AG08396 (cell line): ENCODE results near the gene KRTAP3-3.
"Not testable (repeated sequence)": the region's sequence is repeated elsewhere in the genome, so short reads cannot be mapped to it uniquely, and the experiment has no call there.

Experiments used
- DNase-seq: peaks from one replicate; pipeline ENCODE4 v3.0.0; 2012; ENCODE audit warnings: low spot score, mixed read lengths

The KRTAP3-3 gene

DNA sequence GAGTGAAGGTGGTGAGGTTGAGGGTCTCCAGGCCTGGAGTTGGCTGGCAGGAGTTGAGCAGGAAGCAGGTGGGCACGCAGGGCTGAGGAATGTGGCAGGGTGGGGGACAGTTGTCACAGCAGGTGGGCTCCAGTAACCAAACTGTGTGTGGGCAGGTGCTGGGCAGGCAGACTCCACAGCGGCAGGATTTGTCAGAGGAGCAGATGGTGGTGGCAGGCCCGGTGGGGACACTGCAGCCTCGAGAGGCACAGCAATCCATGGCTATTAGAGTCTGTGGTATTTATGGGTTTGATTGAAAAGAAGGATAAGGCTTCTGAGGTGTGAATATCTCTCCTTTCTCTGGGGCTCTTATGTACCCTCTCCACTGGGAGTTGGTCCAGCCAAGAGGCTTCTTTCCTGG lies at the start of gene KRTAP3-3:
TSS of gene KRTAP3-3 (minus strand) at position 326 of the 400 bp plus-strand sequence. CDS start at position 259, 67 bp downstream.
- DNase-seq: no peak

GRCh38 chr17:41042953-41043352 lies 49.0 kb upstream of the KRTAP3-3 start:
- DNase-seq: no peak

GRCh38 chr17:41040783-41041571 lies 47.0 kb upstream of the KRTAP3-3 start, which contains the start of gene KRTAP1-1:
KRTAP1-1 (minus strand) TSS chr17:41041450; CDS start chr17:41041397, 53 bp downstream.
- DNase-seq: peak; percentile 49

DNA sequence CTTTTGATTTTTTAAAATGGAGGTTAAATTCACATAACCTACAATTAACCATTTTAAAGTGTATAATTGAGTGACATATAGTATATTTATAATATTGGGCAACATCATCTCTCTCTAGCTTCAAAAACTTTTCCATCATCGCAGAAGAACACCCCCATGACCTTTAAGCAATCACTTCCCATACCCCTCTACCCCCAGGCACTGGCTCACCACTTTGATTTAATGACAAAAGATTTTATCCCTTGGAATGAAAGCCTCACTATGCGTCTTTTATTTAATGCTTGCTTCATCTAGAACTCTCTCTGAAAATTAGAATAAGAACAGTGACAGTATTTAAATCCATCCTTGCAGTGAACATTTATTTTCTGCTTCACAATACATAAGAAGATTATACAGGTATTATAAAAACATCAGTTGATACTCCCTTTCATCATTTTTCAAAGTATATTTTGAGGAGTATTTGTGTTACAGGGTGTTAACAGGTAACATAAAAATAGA lies 43.9 kb upstream of the KRTAP3-3 start:
- no peak for DNase-seq

DNA sequence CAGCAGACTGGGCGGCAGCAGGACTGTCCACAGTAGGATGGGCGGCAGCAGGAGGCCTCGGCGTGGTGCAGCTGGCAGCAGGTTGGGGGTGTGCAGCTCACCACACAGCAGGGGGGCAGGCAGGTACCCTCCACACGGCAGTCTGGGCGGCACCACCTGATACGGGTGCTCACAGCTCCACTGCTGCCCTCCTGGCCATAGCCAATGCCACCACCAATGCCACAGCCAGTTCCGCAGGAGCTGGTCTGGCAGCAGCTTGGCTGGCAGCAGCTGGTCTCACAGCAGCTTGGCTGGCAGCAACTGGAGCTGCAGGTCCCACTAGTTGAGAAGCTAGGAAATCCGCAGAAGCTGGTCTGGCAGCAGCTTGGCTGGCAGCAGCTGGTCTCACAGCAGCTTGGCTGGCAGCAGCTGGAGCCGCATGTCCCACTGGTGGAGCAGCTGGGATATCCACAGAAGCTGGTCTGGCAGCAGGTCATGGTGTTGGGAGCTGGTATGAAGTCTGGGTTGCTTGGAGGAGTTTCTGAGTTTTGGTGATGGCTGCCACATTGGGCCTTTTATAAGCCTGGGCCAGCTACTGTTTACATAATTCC lies 40.5 kb upstream of the KRTAP3-3 start, which contains the start of gene KRTAP1-3:
TSS of gene KRTAP1-3 (minus strand) at position 529 of the 590 bp plus-strand sequence. CDS start at position 476, 53 bp downstream.
- not testable (repeated sequence) for DNase-seq

GRCh38 chr17:41029633-41030245 lies 35.8 kb upstream of the KRTAP3-3 start, which contains the start of gene KRTAP1-4:
KRTAP1-4 (minus strand) TSS chr17:41030195; CDS start chr17:41030078, 117 bp downstream.
- DNase-seq: no peak

DNA sequence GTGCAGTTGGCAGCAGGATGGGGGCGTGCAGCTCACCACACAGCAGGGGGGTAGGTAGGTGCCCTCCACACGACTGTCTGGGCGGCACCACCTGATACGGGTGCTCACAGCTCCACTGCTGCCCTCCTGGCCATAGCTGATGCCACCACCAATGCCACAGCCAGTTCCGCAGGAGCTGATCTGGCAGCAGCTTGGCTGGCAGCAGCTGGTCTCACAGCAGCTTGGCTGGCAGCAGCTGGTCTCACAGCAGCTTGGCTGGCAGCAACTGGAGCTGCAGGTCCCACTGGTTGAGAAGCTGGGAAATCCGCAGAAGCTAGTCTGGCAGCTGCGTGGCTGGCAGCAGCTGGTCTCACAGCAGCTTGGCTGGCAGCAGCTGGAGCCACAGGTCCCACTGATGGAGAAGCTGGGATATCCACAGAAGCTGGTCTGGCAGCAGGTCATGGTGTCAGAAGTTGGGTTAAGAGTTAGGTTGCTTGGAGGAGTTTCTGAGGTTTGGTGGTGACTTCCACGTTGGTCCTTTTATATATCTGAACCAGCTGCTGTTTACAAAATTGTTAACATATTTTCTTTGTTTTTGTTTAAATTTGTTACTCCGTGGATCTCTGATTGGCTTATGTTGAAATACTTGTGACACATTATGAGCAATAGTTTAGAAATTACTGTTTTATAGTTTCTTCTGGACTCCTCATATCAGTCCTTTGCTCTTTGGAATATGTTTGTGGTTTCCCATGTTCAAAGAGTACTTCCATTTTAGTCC lies 32.9 kb upstream of the KRTAP3-3 start, which contains the start of gene KRTAP1-5:
TSS of gene KRTAP1-5 (minus strand) at position 494 of the 757 bp plus-strand sequence. CDS start at position 441, 53 bp downstream.
- peak; percentile 61 for DNase-seq

- no peak for DNase-seq
Observed at GRCh38 chr17:41024697-41025096, 30.7 kb upstream of the KRTAP3-3 start.

DNA sequence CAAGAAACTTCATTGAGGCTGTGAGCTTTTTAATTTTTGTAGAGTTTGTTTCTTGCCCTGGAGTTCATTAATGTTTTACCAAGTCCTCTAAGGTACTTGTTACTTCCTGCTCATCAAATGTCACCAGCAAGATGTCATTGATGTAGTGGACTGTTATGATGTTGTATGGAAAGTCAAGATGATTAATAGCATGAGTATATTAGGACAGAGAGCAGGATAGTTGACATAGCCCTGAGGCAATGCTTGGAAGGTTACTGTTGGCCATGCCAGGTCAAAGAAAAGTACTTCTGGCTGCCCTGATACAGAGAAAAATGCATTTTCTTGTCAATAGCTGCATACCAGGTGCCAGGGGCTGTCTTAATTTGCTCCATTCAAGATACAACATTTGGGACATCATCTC lies 26.4 kb upstream of the KRTAP3-3 start:
- no peak for DNase-seq

DNA sequence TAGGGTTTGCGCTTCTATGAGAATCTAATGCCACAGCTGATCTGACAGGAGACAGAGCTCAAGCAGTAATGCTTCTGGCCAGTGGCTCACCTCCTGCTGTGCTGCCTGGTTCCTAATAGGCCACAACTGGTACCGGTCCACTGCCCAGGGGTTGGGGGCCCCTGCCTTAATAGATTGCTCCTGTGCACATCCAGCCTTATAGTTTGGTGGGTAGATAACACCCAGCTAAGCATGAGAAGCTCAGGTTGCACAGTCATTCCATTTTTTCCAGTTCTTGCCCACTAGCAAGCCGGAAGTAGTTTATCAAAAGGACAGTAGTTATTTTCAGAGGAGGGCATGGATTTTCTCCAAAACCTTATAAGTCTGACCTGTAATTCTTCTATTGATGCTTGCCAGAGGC lies 25.5 kb upstream of the KRTAP3-3 start:
- no peak for DNase-seq

DNA sequence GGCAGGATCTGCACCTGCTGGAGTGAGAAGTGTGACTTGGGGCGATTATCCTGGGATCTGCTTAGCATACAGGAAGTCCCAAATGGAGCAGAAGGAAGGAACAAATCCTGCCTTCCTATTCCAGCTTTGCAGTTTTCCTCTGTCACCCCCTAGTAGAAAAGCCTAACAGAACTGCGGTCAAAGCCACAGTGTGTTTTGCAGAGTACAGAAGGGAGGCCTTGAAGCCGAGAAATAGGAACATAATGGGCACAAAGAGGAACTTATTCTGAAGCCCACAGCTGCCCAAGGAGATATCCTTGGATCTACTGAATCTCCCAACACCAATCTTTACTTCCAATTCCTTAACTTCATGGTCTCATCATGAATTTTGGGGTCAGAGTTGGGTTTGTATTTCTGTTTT lies 24.6 kb upstream of the KRTAP3-3 start:
- no peak for DNase-seq

DNA sequence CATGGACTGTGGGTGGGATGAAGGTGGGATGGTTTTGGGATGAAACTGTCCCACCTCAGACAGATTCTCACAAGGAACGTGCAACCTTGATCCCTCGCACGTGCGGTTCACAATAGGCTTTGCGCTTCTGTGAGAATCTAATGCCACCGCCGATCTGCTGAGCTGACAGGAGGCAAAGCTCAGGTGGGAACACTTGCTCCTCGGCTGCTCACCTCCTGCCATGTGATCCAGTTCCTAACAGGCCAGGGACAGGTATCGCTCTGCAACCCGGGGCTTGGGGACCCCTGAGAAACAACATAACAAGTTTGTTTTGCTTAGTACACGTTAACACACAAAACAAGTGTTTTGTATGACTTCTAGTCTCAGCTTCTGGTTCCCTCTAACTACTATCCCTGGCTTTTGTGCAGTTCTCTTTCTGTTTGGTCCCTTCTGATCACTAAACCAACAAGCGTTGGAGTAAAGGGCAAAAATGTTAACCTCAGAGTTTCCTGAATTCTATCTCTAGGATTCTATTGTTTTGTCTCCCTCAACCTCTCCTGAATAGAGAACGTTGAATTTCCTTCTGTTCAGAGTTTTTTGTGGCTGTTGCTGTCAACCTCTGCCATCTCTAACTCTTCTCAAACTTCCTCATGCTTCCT lies 22.7 kb upstream of the KRTAP3-3 start:
- no peak for DNase-seq

DNA sequence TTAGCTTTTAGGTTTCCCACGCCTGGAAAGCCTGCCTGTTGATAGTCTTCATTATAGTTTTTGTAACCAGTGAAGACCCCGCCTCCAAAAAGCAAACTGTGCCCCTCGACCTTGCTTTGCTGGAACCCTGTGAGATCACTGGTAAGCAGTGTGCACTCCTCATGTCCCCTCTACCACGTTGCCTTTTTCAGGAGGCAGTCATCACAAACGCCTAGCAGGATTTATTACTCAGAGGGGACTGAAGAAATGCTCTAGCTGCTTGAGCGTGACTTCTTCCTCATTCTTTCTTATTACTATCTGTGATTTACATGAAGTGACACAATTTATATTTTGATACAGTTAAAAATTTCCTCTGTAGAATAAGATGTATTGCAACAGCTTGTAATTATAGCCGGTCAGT lies 21.5 kb upstream of the KRTAP3-3 start:
- no peak for DNase-seq

DNA sequence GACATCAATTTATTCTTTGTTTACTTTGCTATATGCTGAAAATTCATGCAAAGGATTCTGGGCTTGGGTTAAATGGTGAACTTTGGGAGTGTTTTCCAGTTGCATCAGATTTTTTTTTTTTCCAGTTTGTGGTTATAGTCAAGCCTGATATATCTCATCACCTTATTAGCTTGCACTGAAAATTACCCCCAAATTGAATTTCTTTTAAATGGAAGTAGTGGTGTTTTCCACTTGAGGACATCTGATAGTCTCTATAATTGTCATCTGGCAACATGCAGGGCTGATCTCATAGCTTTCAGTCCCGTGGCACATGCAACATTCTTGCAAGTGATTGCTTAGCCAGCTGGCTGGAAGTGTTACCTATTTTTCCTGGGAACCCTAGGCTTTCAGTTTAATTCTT lies 19.6 kb upstream of the KRTAP3-3 start:
- peak; percentile 36 for DNase-seq

GRCh38 chr17:41013181-41013580 lies 19.2 kb upstream of the KRTAP3-3 start:
- DNase-seq: no peak

- DNase-seq: no peak
Observed at GRCh38 chr17:41012326-41013120, 18.6 kb upstream of the KRTAP3-3 start.

DNA sequence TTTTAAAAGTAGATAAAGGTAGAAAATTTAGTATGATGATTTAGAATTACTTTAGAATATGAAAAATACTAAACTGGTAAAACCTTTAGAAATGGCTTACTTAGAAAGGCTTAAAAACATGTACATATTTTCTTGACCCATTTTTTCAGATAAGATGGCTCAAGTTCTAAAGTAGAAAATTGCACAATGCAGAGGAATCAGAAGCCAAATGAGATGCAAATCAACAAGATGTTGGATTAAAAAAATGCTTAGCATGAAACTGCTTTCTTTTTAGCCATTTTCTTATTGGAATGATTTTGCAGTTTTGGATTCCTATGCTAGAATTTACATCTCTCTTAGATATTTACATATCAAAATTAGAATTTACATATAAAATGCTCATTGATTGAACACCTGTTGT lies 16.5 kb upstream of the KRTAP3-3 start:
- no peak for DNase-seq

- no peak for DNase-seq
Observed at GRCh38 chr17:41009936-41010335, 16.0 kb upstream of the KRTAP3-3 start.

- no peak for DNase-seq
Observed at GRCh38 chr17:41009301-41009760, 15.4 kb upstream of the KRTAP3-3 start.

GRCh38 chr17:41008811-41009210 lies 14.8 kb upstream of the KRTAP3-3 start, which contains the start of gene KRTAP3-1:
KRTAP3-1 (minus strand) TSS chr17:41009128; CDS start chr17:41009074, 54 bp downstream.
- DNase-seq: no peak
